ENCODE measurements around the gene RPS6KA3. TPM values are rescaled to one million over a fixed set of nuclear protein-coding genes. Genes with fewer than 3 reads are reported as not detected.

RPS6KA3 gene
- total RNA-seq: 115 and 158 TPM in 2 replicates

DNA sequence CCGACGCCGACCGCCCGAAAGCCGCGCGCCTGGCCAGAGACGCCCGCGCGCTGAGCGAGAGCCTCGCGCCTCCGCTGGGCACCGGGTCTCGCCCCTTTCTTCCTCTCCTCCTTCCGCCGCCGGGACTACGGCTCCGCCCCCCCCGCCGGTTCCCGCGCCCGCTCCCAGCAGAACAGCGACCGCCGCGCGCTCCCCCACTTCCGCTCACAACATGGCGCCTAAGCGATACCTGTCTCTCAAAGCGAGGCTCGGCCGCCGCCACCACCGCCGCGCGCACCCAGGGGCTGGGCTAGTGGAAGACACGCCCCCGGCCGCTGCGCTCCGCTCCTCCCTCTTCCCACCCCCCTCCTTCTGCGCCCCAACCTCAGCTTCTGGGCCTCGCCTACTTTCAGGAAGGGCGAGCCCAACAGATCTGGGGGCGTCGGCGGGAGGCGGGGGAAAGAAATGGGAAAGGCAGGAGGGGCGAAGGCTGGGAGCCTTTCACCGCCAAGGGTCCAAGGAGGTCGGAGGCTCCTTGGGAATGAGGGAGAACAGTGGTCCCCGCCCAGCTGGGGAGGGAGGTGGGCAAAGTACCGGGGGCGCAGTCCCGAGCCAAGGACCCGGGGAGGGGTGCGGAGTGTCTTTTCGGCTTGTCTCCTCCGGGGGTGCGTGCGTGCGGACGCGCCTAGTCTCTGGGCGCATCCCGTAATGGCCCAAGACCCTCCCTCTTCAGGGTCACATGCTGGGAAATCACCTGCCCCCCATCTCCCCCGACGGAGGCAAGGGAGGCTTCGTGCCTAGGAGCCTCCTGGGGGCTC, at the start of gene RPS6KA3:
Gene RPS6KA3 (minus strand): TSS at position 100 of the 797 bp plus-strand sequence. CDS start 277 bp downstream, outside the sequence.

DNA sequence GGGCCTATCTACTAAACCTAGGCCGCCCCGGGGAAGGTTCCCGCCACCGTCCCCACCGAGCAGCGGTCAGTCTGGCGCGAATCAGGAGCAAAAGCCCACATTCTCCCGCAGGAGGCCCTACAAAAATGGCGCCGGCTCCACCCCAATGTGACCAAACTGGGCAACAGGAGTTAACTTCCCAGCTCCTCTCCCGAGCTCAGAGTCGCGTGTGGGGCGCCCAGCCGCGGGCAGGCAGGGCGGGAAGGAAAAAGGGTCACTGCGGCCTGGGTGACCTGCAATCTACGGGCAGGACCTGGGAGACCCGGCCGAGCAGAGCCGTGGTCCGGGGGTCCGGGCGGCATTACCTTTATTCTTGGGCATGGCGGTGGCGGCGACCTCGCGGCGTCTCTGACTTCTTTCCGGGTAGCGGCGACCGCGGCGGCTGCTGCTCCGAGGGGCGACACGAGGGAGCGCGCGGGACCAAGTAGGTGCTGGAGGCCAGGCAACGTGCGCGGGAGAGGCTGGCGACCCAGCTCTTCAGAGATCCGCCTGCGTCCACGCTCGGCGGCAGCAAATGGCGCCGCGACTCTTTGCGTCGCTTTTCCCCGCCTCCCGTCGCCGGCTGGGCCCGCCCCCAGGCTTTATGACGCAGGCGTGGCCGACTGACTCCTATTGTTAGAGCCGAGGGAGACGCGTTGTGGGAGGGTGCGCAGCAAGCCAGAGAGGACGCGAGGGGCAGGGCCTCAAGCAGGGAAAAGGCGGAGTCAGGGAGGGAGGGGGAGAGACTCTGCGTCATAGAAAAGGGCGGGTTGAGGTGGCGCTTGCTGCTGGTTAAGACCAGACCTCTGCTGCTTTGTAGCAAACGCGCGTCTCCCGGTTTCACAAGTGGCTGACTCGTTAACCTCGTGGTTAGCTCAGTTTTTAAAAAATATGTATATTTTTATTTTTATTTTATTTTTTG, 125.2 kb downstream of the RPS6KA3 start, which contains the start of gene EIF1AX:
Gene EIF1AX (minus strand): TSS at position 558 of the 940 bp plus-strand sequence. CDS start 198 bp downstream, at position 360.

DNA sequence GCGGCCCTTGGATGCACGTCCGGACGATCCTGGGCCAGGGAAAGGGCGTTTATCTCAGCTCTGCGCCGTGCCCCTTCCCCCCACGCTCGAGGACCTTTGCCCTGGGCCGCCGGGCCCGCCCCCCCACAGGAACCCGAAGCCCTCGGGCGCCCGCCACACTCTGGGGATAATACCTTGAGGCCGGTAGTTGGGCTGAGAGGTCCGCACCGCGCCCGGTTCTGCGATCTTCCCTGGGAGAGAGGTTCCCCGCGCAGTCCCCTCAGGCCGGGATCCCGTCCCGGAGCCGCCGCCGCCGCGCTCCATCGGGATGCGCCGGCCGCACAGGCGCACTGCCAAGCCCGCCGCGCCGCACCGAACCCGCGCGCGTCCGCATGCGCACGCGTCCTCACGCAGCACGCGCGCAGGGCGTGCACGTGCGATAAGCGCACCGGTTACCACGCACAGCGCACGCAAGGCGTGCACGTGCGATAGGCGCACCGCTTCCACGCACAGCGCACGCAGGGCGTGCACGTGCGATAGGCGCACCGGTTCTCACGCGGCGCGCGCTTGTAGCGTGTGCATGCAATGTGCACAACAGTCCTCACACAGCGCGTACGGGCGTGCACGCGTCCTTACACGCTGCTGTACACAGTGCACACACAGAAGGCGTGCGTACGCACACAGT, 150.0 kb downstream of the RPS6KA3 start, which contains the start of gene MAP7D2:
Gene MAP7D2 (minus strand): TSS at position 331 of the 664 bp plus-strand sequence. CDS start 28 bp downstream, at position 303.

Small RNAs within 50 kb of the gene (small RNA-seq; reads per million reads assigned to genes)
- gene RF00493 (28.6 reads per million, percentile 98 among the genes with 10 or more reads in this experiment), gene RF00494 (not detected)

Other genes starting within 250 kb of the RPS6KA3 start
- 0.33 and 0.38 TPM in 2 replicates for gene MAP7D2, start 150.0 kb downstream of the RPS6KA3 start, total RNA-seq
- 33.0 and 54.4 TPM in 2 replicates for gene EIF1AX, start 125.1 kb downstream of the RPS6KA3 start, total RNA-seq

Measured in vein endothelial cell (primary cell).